Astrocyte (in vitro differentiated cells and primary cell): ENCODE measurements around the gene AQP2. TPM values are rescaled to one million over a fixed set of nuclear protein-coding genes. Genes with fewer than 3 reads are reported as not detected.

Experiments used
- DNase-seq: peaks from one replicate; pipeline ENCODE4 v3.0.0-alpha.2; 2010; ENCODE audit warnings: low read depth
- FAIRE-seq: peaks from 2 replicates; lab custom pipeline; 2011; peaks lifted over from hg19 to GRCh38; lab: Jason Lieb, UNC
- H2AFZ ChIP-seq: 2 replicates; pipeline ENCODE4 v1.6.0; 2012; ENCODE audit warnings: low read depth, low read length, inconsistent platforms
- H3K27ac ChIP-seq: 2 replicates; pipeline ENCODE4 v1.5.1; 2011; ENCODE audit warnings: low read depth, low read length, inconsistent platforms
- H3K27me3 ChIP-seq: 2 replicates; pipeline ENCODE4 v1.6.0; 2011; ENCODE audit warnings: low read length, inconsistent platforms; ENCODE audit not compliant: insufficient read depth
- H3K36me3 ChIP-seq: 2 replicates; pipeline ENCODE4 v1.5.1; 2011; ENCODE audit warnings: low read length, inconsistent platforms; ENCODE audit not compliant: insufficient read depth
- H3K4me1 ChIP-seq: 2 replicates; pipeline ENCODE4 v1.5.1; 2011; ENCODE audit warnings: low read length, inconsistent platforms; ENCODE audit not compliant: insufficient read depth
- H3K4me2 ChIP-seq: 2 replicates; pipeline ENCODE4 v1.6.0; 2012; ENCODE audit warnings: low read length, inconsistent platforms
- H3K4me3 ChIP-seq: 2 replicates; pipeline ENCODE4 v1.5.1; 2011; ENCODE audit warnings: low read depth, mild to moderate bottlenecking, low read length, inconsistent platforms; ENCODE audit not compliant: insufficient read depth
- H3K79me2 ChIP-seq: 2 replicates; pipeline ENCODE4 v1.6.0; 2012; ENCODE audit warnings: mild to moderate bottlenecking, low read length, inconsistent platforms; ENCODE audit not compliant: insufficient read depth
- H3K9ac ChIP-seq: 2 replicates; pipeline ENCODE4 v1.6.0; 2012; ENCODE audit warnings: mild to moderate bottlenecking, low read length, inconsistent platforms
- H3K9me3 ChIP-seq: 2 replicates; pipeline ENCODE4 v1.5.1; 2012; ENCODE audit warnings: low read depth, mild to moderate bottlenecking, low read length, inconsistent platforms; ENCODE audit not compliant: insufficient read depth
- H4K20me1 ChIP-seq: 2 replicates; pipeline ENCODE4 v1.6.0; 2012; ENCODE audit warnings: low read length, inconsistent platforms; ENCODE audit not compliant: insufficient read depth
- H3K27ac Mint-ChIP-seq: one replicate; pipeline ENCODE4 v1.8.0; 2021; ENCODE audit warnings: mild to moderate bottlenecking, mixed read lengths; ENCODE audit not compliant: unreplicated experiment
- H3K27me3 Mint-ChIP-seq: one replicate; pipeline ENCODE4 v1.8.0; 2021; ENCODE audit warnings: low read depth, mixed read lengths; ENCODE audit not compliant: unreplicated experiment
- H3K36me3 Mint-ChIP-seq: one replicate; pipeline ENCODE4 v1.8.0; 2021; ENCODE audit warnings: low read depth, mixed read lengths; ENCODE audit not compliant: unreplicated experiment
- H3K4me1 Mint-ChIP-seq: one replicate; pipeline ENCODE4 v1.8.0; 2021; ENCODE audit warnings: low read depth, mixed read lengths; ENCODE audit not compliant: unreplicated experiment
- H3K4me3 Mint-ChIP-seq: one replicate; pipeline ENCODE4 v1.8.0; 2021; ENCODE audit warnings: mild to moderate bottlenecking, moderate library complexity, mixed read lengths; ENCODE audit not compliant: unreplicated experiment
- H3K9me3 Mint-ChIP-seq: one replicate; pipeline ENCODE4 v1.8.0; 2021; ENCODE audit warnings: mild to moderate bottlenecking, mixed read lengths; ENCODE audit not compliant: unreplicated experiment
- EZH2 ChIP-seq: IDR thresholded peaks from 2 replicates; pipeline ENCODE4 v1.6.1; 2012; ENCODE audit warnings: mild to moderate bottlenecking, low read length, inconsistent platforms; ENCODE audit not compliant: insufficient read depth
- total RNA-seq: library from RNA; stranded (reverse); gene quantifications from 2 replicates; pipeline ENCODE4 v1.2.1, GENCODE V29; 2021
- TF ChIP-seq, protein P1 (sequence below): IDR thresholded peaks from 2 replicates; pipeline ENCODE4 v1.5.1; 2011; ENCODE audit warnings: low read depth, mild to moderate bottlenecking, inconsistent platforms, low read length, moderate library complexity; ENCODE audit not compliant: insufficient read depth

Gene AQP2
- total RNA-seq, 1 donor from 2014 or later = not detected

GRCh38 chr12:49925433-49926204 lies 24.9 kb upstream of the AQP2 start:
- Mint-ChIP-seq H3K9me3 (no peaks in the 10 kb centered on the region), H3K27me3 (peaks cover 24% of the 10 kb centered on the region), H3K27ac (no peak overlapping the region), H3K36me3 (peaks cover 2% of the 10 kb centered on the region), H3K4me1 (peaks cover 22% of the 10 kb centered on the region), H3K4me3 (no peak overlapping the region)
- Histone ChIP-seq H3K4me2 (no peak overlapping the region), H3K9ac (no peak overlapping the region), H2AFZ (no peak overlapping the region), H3K9me3 (no peaks in the 10 kb centered on the region), H3K27me3 (no peaks in the 10 kb centered on the region), H3K36me3 (no peaks in the 10 kb centered on the region), H3K4me3 (no peak overlapping the region), H3K79me2 (no peaks in the 10 kb centered on the region), H3K4me1 (peaks cover 2% of the 10 kb centered on the region), H3K27ac (no peak overlapping the region), H4K20me1 (no peaks in the 10 kb centered on the region)
- TF ChIP-seq EZH2 = no peak
- TF ChIP-seq, protein P1, sequence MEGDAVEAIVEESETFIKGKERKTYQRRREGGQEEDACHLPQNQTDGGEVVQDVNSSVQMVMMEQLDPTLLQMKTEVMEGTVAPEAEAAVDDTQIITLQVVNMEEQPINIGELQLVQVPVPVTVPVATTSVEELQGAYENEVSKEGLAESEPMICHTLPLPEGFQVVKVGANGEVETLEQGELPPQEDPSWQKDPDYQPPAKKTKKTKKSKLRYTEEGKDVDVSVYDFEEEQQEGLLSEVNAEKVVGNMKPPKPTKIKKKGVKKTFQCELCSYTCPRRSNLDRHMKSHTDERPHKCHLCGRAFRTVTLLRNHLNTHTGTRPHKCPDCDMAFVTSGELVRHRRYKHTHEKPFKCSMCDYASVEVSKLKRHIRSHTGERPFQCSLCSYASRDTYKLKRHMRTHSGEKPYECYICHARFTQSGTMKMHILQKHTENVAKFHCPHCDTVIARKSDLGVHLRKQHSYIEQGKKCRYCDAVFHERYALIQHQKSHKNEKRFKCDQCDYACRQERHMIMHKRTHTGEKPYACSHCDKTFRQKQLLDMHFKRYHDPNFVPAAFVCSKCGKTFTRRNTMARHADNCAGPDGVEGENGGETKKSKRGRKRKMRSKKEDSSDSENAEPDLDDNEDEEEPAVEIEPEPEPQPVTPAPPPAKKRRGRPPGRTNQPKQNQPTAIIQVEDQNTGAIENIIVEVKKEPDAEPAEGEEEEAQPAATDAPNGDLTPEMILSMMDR = no peak
- DNase-seq = no peak
- no peak for FAIRE-seq

- Histone ChIP-seq H3K4me3 (no peak overlapping the region), H3K36me3 (no peaks in the 10 kb centered on the region), H3K4me2 (no peak overlapping the region), H3K79me2 (no peaks in the 10 kb centered on the region), H3K9me3 (no peaks in the 10 kb centered on the region), H3K4me1 (no peaks in the 10 kb centered on the region), H2AFZ (no peak overlapping the region), H3K27me3 (no peaks in the 10 kb centered on the region), H4K20me1 (no peaks in the 10 kb centered on the region), H3K27ac (no peak overlapping the region), H3K9ac (no peak overlapping the region)
- Mint-ChIP-seq H3K4me3 (no peak overlapping the region), H3K9me3 (no peaks in the 10 kb centered on the region), H3K27me3 (peaks cover 9% of the 10 kb centered on the region), H3K27ac (no peak overlapping the region), H3K36me3 (no peaks in the 10 kb centered on the region), H3K4me1 (peaks cover 23% of the 10 kb centered on the region)
- TF ChIP-seq, protein P1 = no peak
- no peak for TF ChIP-seq EZH2
- no peak for FAIRE-seq
- no peak for DNase-seq
These were observed 22.1 kb upstream of the AQP2 start for GRCh38 chr12:49928471-49928870.

DNA sequence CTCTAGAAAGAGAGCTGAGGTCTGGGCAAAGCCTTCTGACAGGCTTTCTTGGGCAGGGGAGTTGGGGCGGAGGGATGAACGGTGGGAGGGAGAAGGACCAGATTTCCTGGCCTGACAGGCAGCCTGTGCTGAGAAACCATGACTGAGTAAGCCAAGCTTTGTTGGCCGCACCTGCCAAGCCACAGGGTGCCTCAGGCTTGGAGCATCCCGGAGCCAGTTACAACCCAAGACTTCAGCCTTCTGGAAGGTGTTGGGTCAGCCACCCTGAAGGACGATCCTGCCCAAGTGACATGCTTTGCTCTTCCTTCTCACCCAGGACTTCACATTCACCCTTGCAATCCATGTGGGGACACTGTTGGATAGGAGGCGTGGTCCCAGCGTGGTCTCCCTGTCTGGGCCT lies 21.0 kb upstream of the AQP2 start:
- H3K9ac ChIP-seq = no peak overlapping the region
- no peak for FAIRE-seq

More for the DNA sequence above, 21.0 kb upstream of the AQP2 start:
- Histone ChIP-seq H3K27me3 (no peaks in the 10 kb centered on the region), H3K4me1 (no peaks in the 10 kb centered on the region), H3K4me2 (no peak overlapping the region), H3K36me3 (no peaks in the 10 kb centered on the region), H3K9me3 (no peaks in the 10 kb centered on the region), H3K79me2 (no peaks in the 10 kb centered on the region), H2AFZ (no peak overlapping the region), H3K4me3 (no peak overlapping the region), H3K27ac (no peak overlapping the region), H4K20me1 (no peaks in the 10 kb centered on the region)
- DNase-seq = no peak
- H3K27ac Mint-ChIP-seq = no peak overlapping the region
- no peak for TF ChIP-seq EZH2
- TF ChIP-seq, protein P1 = no peak
- peaks cover 24% of the 10 kb centered on the region for H3K4me1 Mint-ChIP-seq
- peaks cover 9% of the 10 kb centered on the region for H3K27me3 Mint-ChIP-seq
- H3K4me3 Mint-ChIP-seq = no peak overlapping the region
- no peaks in the 10 kb centered on the region for H3K36me3 Mint-ChIP-seq
- no peaks in the 10 kb centered on the region for H3K9me3 Mint-ChIP-seq
